ENCODE results near the gene XRCC1.

GRCh38 chr19:43618921-43619261, 43.6 kb upstream of the XRCC1 start:
- no peak for TF ChIP-seq CTCF (IDR thresholded peaks at IDR 0.05)
- no peak for TF ChIP-seq POLR2A (IDR thresholded peaks at IDR 0.05)
- TF ChIP-seq POLR2AphosphoS5 (IDR thresholded peaks at IDR 0.05), result no peak

All from breast epithelium (tissue), 3 donors.